ENCODE measurements around the gene PRR36. TPM values are rescaled to one million over a fixed set of nuclear protein-coding genes. Genes with fewer than 3 reads are reported as not detected.

PRR36 gene
- total RNA-seq, 1 experiment from 2014 or later, result 11.7 TPM

DNA sequence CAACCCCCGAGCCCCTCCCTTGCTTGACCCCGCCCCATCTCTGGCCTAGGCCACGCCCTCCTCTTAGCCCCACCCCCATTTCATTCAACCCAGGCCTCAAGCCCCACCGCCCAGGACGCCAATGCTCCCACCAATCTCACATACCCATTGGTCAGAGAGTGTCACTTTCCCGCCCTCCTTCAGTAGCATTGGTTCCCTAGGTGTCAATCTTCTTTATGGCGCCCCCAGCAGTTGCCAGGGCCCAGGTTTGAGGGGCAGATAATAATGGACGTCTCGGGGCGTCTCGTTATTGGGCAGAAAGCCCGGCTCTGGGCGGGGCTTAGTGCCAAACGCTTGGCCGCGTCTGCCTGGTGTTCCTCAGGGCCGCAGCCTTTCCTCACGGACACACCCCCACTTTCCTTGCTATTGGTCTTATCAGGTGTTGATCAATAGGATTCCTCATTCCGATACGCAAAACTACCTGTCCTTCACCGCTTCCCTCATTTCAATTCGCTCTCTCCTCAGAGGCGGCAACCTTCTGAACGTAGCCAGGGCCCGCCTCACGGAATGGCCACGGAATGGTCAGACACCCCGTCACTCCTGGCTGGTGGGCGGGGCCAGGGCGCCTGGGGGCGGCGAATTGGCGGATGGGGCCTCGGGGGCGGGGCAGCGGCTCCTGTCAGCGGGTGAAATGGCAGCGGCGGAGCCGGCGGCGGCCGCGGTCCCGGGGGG, 44.5 kb downstream of the PRR36 start, which contains the start of gene EVI5L:
EVI5L (plus strand) TSS at position 658 of the 711 bp plus-strand sequence. CDS start 16,325 bp downstream, outside the sequence.
- TF ChIP-seq, protein P1, sequence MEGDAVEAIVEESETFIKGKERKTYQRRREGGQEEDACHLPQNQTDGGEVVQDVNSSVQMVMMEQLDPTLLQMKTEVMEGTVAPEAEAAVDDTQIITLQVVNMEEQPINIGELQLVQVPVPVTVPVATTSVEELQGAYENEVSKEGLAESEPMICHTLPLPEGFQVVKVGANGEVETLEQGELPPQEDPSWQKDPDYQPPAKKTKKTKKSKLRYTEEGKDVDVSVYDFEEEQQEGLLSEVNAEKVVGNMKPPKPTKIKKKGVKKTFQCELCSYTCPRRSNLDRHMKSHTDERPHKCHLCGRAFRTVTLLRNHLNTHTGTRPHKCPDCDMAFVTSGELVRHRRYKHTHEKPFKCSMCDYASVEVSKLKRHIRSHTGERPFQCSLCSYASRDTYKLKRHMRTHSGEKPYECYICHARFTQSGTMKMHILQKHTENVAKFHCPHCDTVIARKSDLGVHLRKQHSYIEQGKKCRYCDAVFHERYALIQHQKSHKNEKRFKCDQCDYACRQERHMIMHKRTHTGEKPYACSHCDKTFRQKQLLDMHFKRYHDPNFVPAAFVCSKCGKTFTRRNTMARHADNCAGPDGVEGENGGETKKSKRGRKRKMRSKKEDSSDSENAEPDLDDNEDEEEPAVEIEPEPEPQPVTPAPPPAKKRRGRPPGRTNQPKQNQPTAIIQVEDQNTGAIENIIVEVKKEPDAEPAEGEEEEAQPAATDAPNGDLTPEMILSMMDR (IDR thresholded peaks at IDR 0.05; ENCODE audit: unreplicated experiment), result no peak
- intact Hi-C loops (cut with micrococcal nuclease; ENCODE audit: unreplicated experiment), result no loop called here
- peak; percentile 97 for DNase-seq
- no peaks in the 10 kb centered on the region for H3K27me3 Mint-ChIP-seq (ENCODE audit: unreplicated experiment)
- peak within 1 kb of the TSS; percentile 61 for H3K4me3 Mint-ChIP-seq (ENCODE audit: low read depth, unreplicated experiment)
- H3K27ac Mint-ChIP-seq (ENCODE audit: unreplicated experiment), result peak within 1 kb of the TSS; percentile 72
- BruUV-seq (replicated peaks), result no TSS peak
- peaks cover 28% of the 10 kb centered on the region for H3K4me1 Mint-ChIP-seq (ENCODE audit: low read depth, unreplicated experiment)
- H3K9me3 Mint-ChIP-seq (ENCODE audit: low read depth, unreplicated experiment), result no peaks in the 10 kb centered on the region
- CTCF ChIA-PET, result no interaction called here
- H3K36me3 Mint-ChIP-seq (ENCODE audit: insufficient read depth, unreplicated experiment), result peaks cover 26% of the 10 kb centered on the region

DNA sequence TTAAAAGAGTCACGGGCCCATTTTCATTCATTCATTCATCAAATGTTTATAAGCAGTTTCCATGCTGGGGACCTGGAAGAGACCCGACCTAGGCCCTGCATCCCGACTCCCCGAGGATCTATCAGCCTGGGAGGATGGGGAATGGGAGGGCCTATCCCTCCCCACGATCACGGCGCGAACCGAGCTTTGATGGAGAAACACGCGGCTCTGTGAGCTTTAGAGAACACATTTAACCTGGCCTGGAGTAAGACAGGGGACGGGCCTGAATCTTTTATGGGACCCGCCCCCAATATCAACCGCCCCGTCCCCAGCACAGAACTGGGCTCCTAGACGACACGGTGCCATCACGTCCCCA, 45.0 kb downstream of the PRR36 start:
- Mint-ChIP-seq H3K4me3 (ENCODE audit: low read depth, unreplicated experiment) (peak overlapping the region; percentile 61), H3K27ac (ENCODE audit: unreplicated experiment) (peak overlapping the region; percentile 72), H3K4me1 (ENCODE audit: low read depth, unreplicated experiment) (peaks cover 28% of the 10 kb centered on the region), H3K9me3 (ENCODE audit: low read depth, unreplicated experiment) (no peaks in the 10 kb centered on the region), H3K27me3 (ENCODE audit: unreplicated experiment) (no peaks in the 10 kb centered on the region), H3K36me3 (ENCODE audit: insufficient read depth, unreplicated experiment) (peaks cover 26% of the 10 kb centered on the region)
- BruUV-seq (replicated peaks), result no TSS peak
- TF ChIP-seq, protein P1 (IDR thresholded peaks at IDR 0.05; ENCODE audit: unreplicated experiment), result no peak
- no peak for DNase-seq
- intact Hi-C loops (cut with micrococcal nuclease; ENCODE audit: unreplicated experiment), result no loop called here
- CTCF ChIA-PET, result no interaction called here

DNA sequence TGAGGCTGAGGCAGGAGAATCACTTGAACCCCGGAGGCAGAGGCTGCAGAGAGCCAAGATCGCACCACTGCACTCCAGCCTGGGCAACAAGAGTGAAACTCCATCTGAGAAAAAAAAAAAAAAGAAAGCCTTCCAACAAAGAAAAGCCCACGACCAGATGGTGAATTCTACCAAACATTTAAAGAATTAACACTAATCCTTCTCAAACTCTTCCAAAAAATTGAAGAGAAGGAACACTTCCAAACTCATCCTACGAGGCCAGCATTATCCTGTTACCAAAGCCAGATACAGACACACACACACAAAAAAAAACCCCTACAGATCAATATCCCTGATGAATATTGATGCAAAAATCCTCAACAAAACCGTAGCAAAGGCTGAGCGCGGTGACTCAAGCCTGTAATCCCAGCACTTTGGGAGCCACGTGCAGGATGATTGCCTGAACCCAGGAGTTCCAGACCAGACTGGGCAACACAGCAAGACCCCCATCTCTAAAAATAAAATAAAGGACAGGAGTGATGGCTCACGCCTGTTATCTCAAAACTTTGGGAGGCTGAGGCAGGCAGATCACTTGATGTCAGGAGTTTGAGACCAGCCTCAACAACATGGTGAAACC, 50.4 kb downstream of the PRR36 start:
- BruUV-seq (replicated peaks), result no TSS peak
- Mint-ChIP-seq H3K4me3 (ENCODE audit: low read depth, unreplicated experiment) (no peak overlapping the region), H3K27ac (ENCODE audit: unreplicated experiment) (no peak overlapping the region), H3K9me3 (ENCODE audit: low read depth, unreplicated experiment) (no peaks in the 10 kb centered on the region), H3K27me3 (ENCODE audit: unreplicated experiment) (peaks cover 19% of the 10 kb centered on the region), H3K36me3 (ENCODE audit: insufficient read depth, unreplicated experiment) (peaks cover 6% of the 10 kb centered on the region), H3K4me1 (ENCODE audit: low read depth, unreplicated experiment) (peaks cover 13% of the 10 kb centered on the region)
- intact Hi-C loops (cut with micrococcal nuclease; ENCODE audit: unreplicated experiment), result no loop called here
- CTCF ChIA-PET, result no interaction called here
- TF ChIP-seq, protein P1 (IDR thresholded peaks at IDR 0.05; ENCODE audit: unreplicated experiment), result no peak
- DNase-seq, result no peak

DNA sequence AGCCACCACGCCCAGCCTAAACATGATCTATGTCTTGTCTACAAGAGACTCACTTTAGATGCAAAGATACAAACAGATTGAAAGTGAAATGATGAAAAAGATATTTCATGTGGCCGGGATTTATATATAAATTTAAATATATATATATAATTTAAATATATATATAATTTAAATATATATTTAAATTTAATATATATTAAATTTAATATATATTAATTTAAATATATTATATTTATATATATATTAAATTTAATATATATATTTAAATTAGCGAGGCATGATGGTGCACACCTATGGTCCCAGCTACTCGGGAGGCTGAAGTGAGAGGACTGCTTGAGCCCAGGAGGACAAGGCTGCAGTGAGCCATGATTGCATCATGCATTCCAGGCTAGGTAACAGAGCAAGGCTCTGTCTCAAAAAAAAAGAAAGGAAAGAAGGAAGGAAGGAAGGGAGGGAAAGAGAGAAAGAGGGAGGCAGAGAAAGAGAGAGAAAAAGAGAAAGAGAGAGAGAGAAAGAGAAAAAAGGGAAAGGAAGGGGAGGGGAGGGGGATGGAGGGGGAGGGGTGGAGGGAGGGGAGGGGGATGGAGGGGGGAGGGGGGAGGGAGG, 51.2 kb downstream of the PRR36 start:
- Mint-ChIP-seq H3K4me3 (ENCODE audit: low read depth, unreplicated experiment) (peak overlapping the region; percentile 8), H3K27ac (ENCODE audit: unreplicated experiment) (peak overlapping the region; percentile 77), H3K9me3 (ENCODE audit: low read depth, unreplicated experiment) (no peaks in the 10 kb centered on the region), H3K27me3 (ENCODE audit: unreplicated experiment) (peaks cover 19% of the 10 kb centered on the region), H3K36me3 (ENCODE audit: insufficient read depth, unreplicated experiment) (peaks cover 6% of the 10 kb centered on the region), H3K4me1 (ENCODE audit: low read depth, unreplicated experiment) (peaks cover 13% of the 10 kb centered on the region)
- TF ChIP-seq, protein P1 (IDR thresholded peaks at IDR 0.05; ENCODE audit: unreplicated experiment), result no peak
- CTCF ChIA-PET, result interaction anchor here (0.6 kb wide), 1 partner anchor 9 kb away, joined by 3 read pairs; no protein-coding TSS in a partner anchor
- DNase-seq, result no peak
- intact Hi-C loops (cut with micrococcal nuclease; ENCODE audit: unreplicated experiment), result no loop called here
- BruUV-seq (replicated peaks), result no TSS peak
